Measurements from ENCODE around the gene MOV10L1. TPM values are rescaled to one million over a fixed set of nuclear protein-coding genes. Genes with fewer than 3 reads are reported as not detected.

MOV10L1 gene
- total and polyA plus RNA-seq, 12 donors = 0.16 to 0.42 (median 0.26) TPM; not detected in 8

GRCh38 chr22:50060441-50061140 lies 29.2 kb upstream of the MOV10L1 start:
- no peak overlapping the region for H3K4me3 ChIP-seq
- TF ChIP-seq CTCF (IDR thresholded peaks at IDR 0.05) = no peak

GRCh38 chr22:50061141-50061823 lies 28.5 kb upstream of the MOV10L1 start:
- ATAC-seq (no peak), DNase-seq (no peak)
- H3K27me3 ChIP-seq = peaks cover 0 to 71% (median 49%) of the 10 kb centered on the region in 7 donors
- no peak overlapping the region for H3K27ac ChIP-seq
- intact Hi-C loops (cut with DNase I) = no loop called here
- no peaks in the 10 kb centered on the region for H3K9me3 ChIP-seq
- H3K36me3 ChIP-seq = no peaks in the 10 kb centered on the region
- H3K4me3 ChIP-seq = no peak overlapping the region
- peaks cover 0 to 16% (median 14%) of the 10 kb centered on the region in 9 donors for H3K4me1 ChIP-seq
- TF ChIP-seq CTCF (IDR thresholded peaks at IDR 0.05) = no peak
- 59 to 68% methylated on average over 27 of the region's 27 CpGs for WGBS, 2 donors

More at GRCh38 chr22:50060441-50061140, 29.2 kb upstream of the MOV10L1 start:
- Histone ChIP-seq H3K27me3 (peaks cover 0 to 65% (median 49%) of the 10 kb centered on the region in 7 donors), H3K27ac (no peak overlapping the region), H3K9me3 (no peaks in the 10 kb centered on the region), H3K36me3 (no peaks in the 10 kb centered on the region), H3K4me1 (peaks cover 0 to 16% (median 14%) of the 10 kb centered on the region in 9 donors)
- WGBS, 2 donors = 82 to 83% methylated on average over 28 of the region's 28 CpGs
- no peak for ATAC-seq
- intact Hi-C loops (cut with DNase I) = no loop called here
- no peak for DNase-seq

- H3K4me3 ChIP-seq = no peak overlapping the region
- H3K36me3 ChIP-seq = no peaks in the 10 kb centered on the region
- DNase-seq = no peak
- 67 to 76% methylated on average over 16 to 17 of the region's 17 CpGs for WGBS, 2 donors
- intact Hi-C loops (cut with DNase I) = no loop called here
- TF ChIP-seq CTCF (IDR thresholded peaks at IDR 0.05) = no peak
- H3K27ac ChIP-seq = no peak overlapping the region
- no peak for ATAC-seq
- peaks cover 0 to 16% (median 14%) of the 10 kb centered on the region in 9 donors for H3K4me1 ChIP-seq
- peaks cover 0 to 72% (median 46%) of the 10 kb centered on the region in 7 donors for H3K27me3 ChIP-seq
- no peaks in the 10 kb centered on the region for H3K9me3 ChIP-seq
These were observed 27.9 kb upstream of the MOV10L1 start for GRCh38 chr22:50061824-50062355.

GRCh38 chr22:50062509-50063135 lies 27.2 kb upstream of the MOV10L1 start:
- ATAC-seq (peak in 1 of 8 donors; percentile 34), DNase-seq (no peak)
- Histone ChIP-seq H3K4me1 (peaks cover 0 to 16% (median 14%) of the 10 kb centered on the region in 9 donors), H3K36me3 (no peaks in the 10 kb centered on the region), H3K4me3 (no peak overlapping the region), H3K27me3 (peaks cover 0 to 72% (median 46%) of the 10 kb centered on the region in 7 donors), H3K27ac (no peak overlapping the region), H3K9me3 (no peaks in the 10 kb centered on the region)
- intact Hi-C loops (cut with DNase I) = no loop called here
- 90 to 93% methylated on average over 19 of the region's 19 CpGs for WGBS, 2 donors
- no peak for TF ChIP-seq CTCF (IDR thresholded peaks at IDR 0.05)

Data from heart right ventricle (tissue), 16 donors.